ENCODE results near the gene CNOT11.

Gene CNOT11

GRCh38 chr2:101278925-101279324, 26.2 kb downstream of the CNOT11 start:
- no peak for DNase-seq (ENCODE audit: low read depth in 3 of 3)

DNA sequence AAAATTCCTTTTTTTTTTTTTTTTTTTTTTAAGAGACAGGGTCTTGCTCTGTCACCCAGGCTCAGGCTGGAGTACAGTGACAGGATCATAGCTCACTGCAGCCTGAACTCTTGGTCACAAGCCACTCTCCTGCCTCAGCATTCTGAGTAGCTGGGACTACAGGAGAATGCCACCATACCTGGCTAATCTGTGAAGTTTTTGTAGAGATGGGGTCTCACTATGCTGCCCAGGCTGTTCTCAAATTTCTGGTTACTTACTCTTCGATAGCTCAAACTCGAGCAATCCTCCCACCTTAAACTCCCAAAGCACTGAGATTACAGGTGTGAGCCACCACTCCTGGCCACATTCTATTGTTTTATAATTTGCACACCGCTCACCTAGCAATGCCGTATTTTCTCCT, 28.8 kb downstream of the CNOT11 start:
- DNase-seq (ENCODE audit: low read depth in 3 of 3) = no peak

- DNase-seq (ENCODE audit: low read depth in 3 of 3) = no peak
These were observed 30.3 kb downstream of the CNOT11 start for GRCh38 chr2:101282980-101283379.

DNA sequence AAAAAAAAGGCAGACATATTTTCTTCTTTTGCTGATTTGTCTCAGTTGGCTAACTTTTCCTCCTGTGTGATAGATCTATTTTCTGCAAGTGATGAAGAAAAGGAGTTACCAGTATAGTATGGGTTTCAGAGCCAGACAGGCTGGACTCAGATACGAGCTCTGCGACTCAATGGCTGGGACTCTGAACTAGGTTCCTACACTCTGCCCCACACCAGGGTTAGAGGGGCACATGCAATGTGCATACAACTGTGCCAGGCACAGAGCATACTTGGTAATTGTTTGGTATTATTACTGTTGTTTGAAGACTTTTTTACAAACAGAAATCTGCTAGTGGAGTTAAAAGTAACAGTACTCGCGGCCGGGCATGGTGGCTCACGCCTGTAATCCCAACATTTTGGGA, 34.0 kb downstream of the CNOT11 start:
- DNase-seq (ENCODE audit: low read depth in 3 of 3) = no peak

DNA sequence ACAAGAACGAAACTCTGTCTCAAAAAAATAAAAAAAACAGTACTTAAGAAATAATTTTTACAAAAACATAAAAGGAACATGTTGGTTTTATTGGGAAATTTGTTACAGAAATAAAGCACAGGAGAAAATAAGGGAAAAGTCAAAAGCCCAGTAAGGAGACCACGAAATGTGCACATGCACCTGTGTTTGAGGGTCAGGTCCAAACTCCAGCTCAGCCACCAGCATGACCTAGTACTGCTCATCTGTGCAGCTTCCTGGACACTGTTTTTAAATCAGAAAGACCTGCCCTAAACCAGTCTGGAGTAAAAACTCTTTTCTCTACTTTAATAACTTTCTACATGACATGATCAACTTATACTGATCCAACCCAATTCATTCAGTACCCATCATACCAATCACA, 34.6 kb downstream of the CNOT11 start:
- no peak for DNase-seq (ENCODE audit: low read depth in 3 of 3)

DNA sequence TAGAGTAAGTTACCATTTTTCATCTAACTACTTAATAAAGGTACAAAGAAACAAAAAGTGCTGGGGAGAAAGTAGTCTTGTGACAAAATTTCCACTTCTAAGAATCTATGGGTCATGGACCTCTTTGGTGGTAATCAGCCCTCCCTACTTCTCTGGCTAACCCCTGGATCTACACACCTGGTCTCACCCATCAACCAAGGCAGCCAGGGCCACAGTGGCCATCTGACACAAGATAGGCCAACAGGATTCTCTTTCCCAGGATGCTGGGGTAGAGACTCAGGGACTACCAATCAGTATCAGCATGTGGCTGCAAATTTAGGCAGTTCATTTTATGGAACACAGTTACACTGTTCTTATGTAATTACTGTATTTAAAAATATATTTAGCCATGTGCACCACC, 38.0 kb downstream of the CNOT11 start:
- no peak for DNase-seq (ENCODE audit: low read depth in 3 of 3)

- DNase-seq (ENCODE audit: low read depth in 3 of 3) = no peak
These were observed 39.3 kb downstream of the CNOT11 start for GRCh38 chr2:101291973-101292372.

GRCh38 chr2:101293544-101293943, 40.9 kb downstream of the CNOT11 start:
- DNase-seq (ENCODE audit: low read depth in 3 of 3) = no peak

- no peak for DNase-seq (ENCODE audit: low read depth in 3 of 3)
These were observed 42.2 kb downstream of the CNOT11 start for GRCh38 chr2:101294861-101295260.

- no peak for DNase-seq (ENCODE audit: low read depth in 3 of 3)
These were observed 43.2 kb downstream of the CNOT11 start for GRCh38 chr2:101295895-101296294.

- no peak for DNase-seq (ENCODE audit: low read depth in 3 of 3)
These were observed 43.7 kb downstream of the CNOT11 start for GRCh38 chr2:101296371-101296770.

GRCh38 chr2:101297383-101297782, 44.7 kb downstream of the CNOT11 start:
- no peak for DNase-seq (ENCODE audit: low read depth in 3 of 3)

- no peak for DNase-seq (ENCODE audit: low read depth in 3 of 3)
These were observed 46.9 kb downstream of the CNOT11 start for GRCh38 chr2:101299604-101300003.

DNA sequence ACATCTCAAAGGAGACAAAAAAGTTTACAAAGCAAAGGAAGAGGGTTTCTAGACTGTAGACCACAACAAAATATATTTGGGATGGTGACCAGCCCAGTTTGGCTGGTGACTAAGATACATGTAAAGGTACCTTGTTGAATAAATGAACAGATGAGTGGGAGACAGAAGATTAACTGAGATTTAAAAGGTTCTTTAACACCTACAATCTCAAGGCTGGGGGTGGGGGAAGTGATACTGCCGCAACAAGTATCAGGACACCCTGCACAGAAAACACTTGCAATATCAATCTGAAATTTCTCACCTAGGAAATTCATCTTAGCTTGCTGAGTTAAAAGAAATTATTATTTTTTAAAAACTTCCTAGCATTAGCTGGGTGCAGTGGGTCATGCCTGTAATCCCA, 47.5 kb downstream of the CNOT11 start:
- DNase-seq (ENCODE audit: low read depth in 3 of 3) = no peak

- no peak for DNase-seq (ENCODE audit: low read depth in 3 of 3)
These were observed 48.1 kb downstream of the CNOT11 start for GRCh38 chr2:101300836-101301235.

- no peak for DNase-seq (ENCODE audit: low read depth in 3 of 3)
These were observed 49.3 kb downstream of the CNOT11 start for GRCh38 chr2:101302016-101302415.

- no peak for DNase-seq (ENCODE audit: low read depth in 3 of 3)
These were observed 51.0 kb downstream of the CNOT11 start for GRCh38 chr2:101303688-101304087.

DNA sequence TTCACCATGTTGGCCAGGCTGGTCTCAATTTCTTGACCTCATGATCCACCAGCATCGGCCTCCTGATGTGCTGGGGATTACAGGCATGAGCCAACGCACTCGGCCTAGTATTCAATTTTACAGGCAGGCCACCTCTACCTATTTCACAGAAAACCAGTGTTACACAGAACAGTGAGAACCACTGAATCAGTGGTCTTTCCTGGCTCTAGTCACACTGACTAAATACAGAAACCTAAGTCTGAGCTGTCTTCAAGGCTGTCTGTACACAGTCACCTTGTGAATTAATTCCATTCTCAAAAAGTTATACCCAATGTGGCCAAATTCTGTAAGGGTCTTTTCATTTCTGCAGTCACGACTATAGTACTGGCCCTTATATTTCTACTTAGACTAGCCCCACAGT, 52.3 kb downstream of the CNOT11 start:
- no peak for DNase-seq (ENCODE audit: low read depth in 3 of 3)

GRCh38 chr2:101305492-101306078, 52.9 kb downstream of the CNOT11 start:
- no peak for DNase-seq (ENCODE audit: low read depth in 3 of 3)

GRCh38 chr2:101306410-101306809, 53.7 kb downstream of the CNOT11 start:
- DNase-seq (ENCODE audit: low read depth in 3 of 3) = no peak

- no peak for DNase-seq (ENCODE audit: low read depth in 3 of 3)
These were observed 54.8 kb downstream of the CNOT11 start for GRCh38 chr2:101307503-101307902.

DNA sequence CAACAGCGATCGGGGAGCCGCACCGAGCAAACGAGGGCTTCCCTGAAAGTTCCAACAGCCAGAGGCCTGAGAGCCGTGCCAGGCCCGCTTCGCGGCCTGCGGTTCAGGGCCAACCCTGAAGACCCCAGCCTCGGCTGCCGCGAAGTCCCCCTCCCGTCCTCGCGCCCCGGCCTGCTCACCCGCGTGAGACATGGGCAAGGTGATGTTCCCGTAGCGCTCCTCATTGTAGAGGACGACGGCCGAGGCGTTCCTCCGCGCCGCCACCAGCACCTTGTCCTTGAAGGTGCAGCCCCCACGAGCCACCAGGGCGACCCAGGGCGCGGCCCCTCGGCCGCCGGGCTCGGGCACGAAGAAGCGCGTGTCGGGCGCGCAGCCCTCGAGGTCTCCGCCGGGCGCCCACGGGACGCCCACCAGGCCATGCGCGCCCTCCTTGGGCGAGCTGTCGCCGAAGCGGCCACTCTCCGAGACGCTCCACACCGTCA, 55.3 kb downstream of the CNOT11 start:
- peak in 1 of 3 experiments; percentile 22 for DNase-seq (ENCODE audit: low read depth in 3 of 3)

- peak; percentile 83 to 91 (median 88) for DNase-seq (ENCODE audit: low read depth in 3 of 3)
These were observed 55.9 kb downstream of the CNOT11 start, which contains the start of gene RNF149 for GRCh38 chr2:101308432-101309210. Gene RNF149, minus strand, starts transcription at chr2:101308701. Its CDS starts 113 bp downstream, at chr2:101308588.

All from stimulated activated CD4-positive, alpha-beta T cell treated with anti-CD3 and anti-CD28 coated beads, TNF-alpha, amount 100 ng/mL, for 4 hours (primary cell).